ENCODE measurements around the gene PLCB3. TPM values are rescaled to one million over a fixed set of nuclear protein-coding genes. Genes with fewer than 3 reads are reported as not detected.
"Not testable (repeated sequence)": the region's sequence is repeated elsewhere in the genome, so short reads cannot be mapped to it uniquely, and the experiment has no call there.

Gene PLCB3
- total RNA-seq, 1 donor from 2014 or later: 66.6 TPM

DNA sequence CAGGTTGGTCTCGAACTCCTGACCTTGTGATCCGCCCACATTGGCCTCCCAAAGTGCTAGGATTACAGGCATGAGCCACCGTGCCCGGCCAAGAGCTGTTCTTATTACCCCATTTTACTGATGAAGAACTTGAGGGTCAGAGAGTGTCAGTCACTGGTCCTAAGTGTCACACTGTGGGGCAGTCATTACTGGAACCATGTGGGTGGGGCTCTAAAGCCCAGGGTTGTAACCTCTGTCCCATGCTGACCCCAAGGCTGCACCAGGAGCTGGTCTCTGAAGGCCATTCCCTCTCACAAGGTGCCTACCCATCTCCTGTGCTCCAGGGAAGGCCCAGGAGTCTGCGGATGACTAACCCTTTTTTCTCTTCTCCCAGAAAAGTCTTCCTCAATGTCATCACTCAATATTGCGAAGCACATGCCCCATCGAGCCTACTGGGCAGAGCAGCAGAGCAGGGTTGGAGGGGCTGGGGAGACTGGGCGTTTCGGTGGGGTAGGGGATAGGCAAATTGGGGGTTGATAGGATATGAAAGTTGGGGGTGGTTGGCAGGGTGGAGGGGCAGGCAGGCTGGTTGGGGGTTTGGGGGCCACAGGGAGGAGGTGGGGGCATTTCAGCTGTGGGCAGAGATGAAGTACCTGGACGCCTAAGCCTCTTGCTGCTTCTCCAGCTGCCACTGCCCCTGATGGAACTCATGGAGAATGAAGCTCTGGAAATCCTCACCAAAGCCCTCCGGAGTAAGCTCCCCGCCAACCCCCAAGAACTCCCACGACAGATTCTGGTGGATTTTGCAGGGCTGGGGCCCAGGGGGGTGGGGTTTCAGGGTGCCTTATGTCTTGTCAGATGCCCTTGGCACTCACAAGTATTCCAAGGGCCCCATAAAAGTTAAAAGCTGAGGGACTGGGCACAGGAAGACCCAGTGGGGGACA lies 52.0 kb downstream of the PLCB3 start:
- no peak for DNase-seq (ENCODE audit: low read depth, low spot score)

DNA sequence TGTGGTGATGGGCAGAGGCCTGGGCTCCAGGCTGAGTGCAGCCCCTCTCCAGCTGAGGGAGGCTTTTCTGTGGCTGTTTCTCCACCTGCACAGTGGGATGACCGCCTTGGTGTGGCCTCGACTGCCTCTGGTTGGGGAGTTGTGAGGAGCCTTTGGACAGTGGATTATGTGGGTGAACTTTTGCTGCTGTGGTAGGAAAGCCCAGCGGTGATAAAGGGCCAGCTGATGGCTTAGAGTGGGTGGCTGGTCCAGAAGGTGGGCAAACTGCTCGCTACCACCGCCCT lies 52.6 kb downstream of the PLCB3 start:
- no peak for DNase-seq (ENCODE audit: low read depth, low spot score)

GRCh38 chr11:64304316-64305072 lies 53.2 kb downstream of the PLCB3 start:
- DNase-seq (ENCODE audit: low read depth, low spot score): no peak

DNA sequence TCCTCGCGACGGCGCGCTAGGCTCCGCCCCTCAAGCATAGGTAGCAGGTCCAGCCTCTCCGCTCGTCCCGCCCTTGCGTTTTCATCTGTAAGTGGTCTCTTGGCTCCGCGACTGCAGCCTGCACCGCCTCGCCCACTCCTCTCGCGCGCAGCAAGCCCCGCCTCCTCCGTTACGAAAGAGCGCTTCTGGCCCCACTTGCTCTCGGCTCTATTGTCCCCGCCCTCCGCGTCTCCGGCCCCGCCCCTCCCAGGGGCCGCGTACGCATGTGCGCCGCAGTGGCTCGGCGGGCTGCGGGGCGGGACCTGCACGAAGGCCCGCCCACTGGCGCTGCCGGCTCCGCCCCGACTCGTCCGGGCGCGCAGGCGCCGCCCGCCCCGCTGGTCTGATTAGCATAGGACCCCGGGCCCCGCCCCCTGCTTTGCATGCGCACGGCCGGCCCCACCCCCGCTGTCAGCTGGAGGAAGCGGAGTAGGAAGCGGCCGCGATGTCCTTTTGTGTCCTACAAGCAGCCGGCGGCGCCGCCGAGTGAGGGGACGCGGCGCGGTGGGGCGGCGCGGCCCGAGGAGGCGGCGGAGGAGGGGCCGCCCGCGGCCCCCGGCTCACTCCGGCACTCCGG lies 53.9 kb downstream of the PLCB3 start, which contains the start of gene ESRRA:
Gene ESRRA (plus strand): TSS at position 450 of the 616 bp plus-strand sequence. CDS start 1,656 bp downstream, outside the sequence.
- DNase-seq (ENCODE audit: low read depth, low spot score): peak; percentile 88

DNA sequence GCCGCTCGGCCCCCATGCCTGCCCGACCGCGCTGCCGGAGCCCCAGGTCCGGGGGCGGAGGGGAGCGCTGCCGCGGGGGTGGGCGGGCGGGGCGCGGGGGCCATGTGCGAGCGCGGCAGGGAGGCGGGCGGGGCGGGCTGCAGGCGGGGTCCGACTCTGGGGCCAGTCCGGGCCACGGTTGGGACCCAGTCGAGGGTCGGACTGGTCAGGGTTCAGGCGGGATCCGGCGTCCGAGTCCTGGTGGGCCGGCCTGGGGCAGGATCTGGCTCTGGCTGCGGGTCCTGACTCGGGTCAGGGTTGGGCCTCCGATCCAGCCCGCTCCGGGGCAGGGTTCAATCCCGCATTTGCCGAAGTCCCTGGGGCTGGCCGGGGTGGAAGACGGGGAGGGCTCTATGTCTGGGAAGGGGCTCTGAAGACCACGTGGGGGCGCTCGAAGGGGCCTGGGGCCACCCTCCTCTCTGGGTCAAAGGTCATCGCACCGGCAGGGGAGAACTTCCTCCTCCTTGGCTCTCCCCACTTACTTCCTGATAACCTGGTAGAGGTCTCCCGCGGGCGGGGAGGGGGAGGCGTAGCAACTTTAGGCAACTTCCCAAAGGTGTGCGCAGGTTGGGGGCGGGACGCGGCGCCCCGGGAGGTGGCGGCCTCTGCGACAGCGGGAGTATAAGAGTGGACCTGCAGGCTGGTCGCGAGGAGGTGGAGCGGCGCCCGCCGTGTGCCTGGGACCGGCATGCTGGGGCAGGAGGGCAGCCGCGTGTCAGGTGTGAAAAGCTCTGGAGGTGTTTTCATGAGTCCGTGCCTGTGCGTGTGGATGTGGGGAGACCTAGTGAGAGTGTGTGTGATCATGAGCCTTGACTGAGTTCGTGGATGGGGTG lies 54.6 kb downstream of the PLCB3 start:
- DNase-seq (ENCODE audit: low read depth, low spot score): no peak

GRCh38 chr11:64306563-64306875 lies 55.2 kb downstream of the PLCB3 start:
- DNase-seq (ENCODE audit: low read depth, low spot score): no peak

- no peak for DNase-seq (ENCODE audit: low read depth, low spot score)
Observed at GRCh38 chr11:64306876-64307622, 55.7 kb downstream of the PLCB3 start.

DNA sequence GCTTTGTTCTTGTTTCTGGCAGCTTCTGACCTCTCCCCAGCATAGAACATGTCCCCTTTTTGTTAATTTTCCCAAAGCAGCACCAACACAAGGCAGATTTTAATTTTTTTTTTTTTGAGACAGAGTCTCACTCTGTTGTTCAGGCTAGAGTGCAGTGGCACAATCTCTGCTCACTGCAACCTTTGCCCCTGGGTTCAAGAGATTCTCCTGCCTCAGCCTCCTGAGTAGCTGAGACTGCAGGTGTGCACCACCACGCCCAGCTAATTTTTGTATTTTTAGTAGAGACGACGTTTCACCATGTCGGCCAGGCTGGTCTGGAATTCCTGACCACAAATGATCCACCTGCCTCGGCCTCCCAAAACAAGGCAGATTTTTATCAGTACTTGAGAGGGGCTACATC lies 56.5 kb downstream of the PLCB3 start:
- DNase-seq (ENCODE audit: low read depth, low spot score): not testable (repeated sequence)

GRCh38 chr11:64312947-64313346 lies 61.6 kb downstream of the PLCB3 start:
- DNase-seq (ENCODE audit: low read depth, low spot score): no peak

DNA sequence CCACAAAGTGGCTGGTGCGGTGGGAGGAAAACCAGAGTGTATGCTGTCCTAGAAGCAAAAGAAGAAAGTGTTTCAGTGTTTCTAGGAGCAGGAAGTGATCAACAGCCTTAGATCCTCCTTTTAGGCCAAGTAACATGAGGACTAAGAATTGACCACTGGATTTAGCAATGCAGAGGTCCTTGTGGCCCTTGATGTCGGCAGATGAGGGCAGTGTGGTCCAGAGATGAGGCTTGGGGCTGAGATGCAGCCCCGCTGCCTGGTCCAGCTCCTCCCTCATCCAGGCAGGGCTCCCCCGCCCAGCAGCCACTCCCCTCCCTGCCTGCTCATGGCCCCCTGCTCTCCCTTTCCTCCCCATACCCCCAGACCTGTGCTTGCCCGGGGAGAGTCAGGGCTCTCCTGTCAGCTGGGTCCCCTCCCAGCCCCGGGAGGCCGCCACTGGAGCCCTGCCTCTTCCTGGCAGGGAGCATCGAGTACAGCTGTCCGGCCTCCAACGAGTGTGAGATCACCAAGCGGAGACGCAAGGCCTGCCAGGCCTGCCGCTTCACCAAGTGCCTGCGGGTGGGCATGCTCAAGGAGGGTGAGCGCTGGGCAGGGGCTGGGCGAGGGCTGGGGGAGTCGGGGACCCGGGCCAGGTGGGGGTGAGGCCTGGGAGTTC lies 62.3 kb downstream of the PLCB3 start:
- no peak for DNase-seq (ENCODE audit: low read depth, low spot score)

DNA sequence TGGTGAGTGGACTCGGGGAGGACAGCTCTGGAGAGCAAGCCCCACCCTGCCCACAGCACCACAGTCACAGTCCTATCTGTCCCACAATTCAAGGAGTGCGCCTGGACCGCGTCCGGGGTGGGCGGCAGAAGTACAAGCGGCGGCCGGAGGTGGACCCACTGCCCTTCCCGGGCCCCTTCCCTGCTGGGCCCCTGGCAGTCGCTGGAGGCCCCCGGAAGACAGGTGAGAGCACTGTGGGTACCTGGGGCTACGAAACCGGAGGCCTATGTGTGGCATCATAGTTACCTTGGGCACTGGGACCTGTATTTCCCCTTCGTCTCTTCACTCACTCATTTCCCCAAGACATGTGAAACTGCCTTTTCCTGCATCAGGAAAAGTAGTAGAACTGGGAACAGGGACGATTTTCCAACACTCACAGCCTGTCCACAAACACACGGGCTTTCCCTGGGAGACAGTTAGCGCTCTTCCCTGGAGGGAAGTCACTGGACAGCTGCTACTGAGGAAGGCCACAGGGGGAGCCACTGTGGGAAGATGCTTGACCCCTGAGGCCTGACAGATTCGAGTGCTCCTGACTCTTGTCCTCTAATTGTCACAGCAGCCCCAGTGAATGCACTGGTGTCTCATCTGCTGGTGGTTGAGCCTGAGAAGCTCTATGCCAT lies 62.9 kb downstream of the PLCB3 start:
- no peak for DNase-seq (ENCODE audit: low read depth, low spot score)

DNA sequence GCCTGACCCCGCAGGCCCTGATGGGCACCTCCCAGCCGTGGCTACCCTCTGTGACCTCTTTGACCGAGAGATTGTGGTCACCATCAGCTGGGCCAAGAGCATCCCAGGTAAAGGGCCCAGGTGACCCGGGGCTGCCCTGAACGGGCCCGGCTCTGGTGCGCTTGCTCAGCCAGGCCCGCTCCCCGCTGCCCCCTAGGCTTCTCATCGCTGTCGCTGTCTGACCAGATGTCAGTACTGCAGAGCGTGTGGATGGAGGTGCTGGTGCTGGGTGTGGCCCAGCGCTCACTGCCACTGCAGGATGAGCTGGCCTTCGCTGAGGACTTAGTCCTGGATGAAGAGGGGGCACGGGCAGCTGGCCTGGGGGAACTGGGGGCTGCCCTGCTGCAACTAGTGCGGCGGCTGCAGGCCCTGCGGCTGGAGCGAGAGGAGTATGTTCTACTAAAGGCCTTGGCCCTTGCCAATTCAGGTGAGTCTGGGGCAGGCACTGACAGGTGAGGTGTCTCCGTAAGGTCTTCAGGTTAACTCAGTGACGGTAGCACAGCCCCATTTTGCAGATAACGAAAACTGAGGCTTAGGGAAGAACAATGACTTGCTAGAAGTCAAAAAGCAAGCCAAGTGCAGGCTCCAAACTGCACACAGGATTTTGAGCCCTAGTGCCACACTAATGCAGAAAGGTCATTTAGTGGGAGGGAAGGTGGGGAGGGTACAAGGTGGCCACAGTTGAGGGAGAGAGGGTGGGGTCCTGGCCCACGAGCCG lies 63.7 kb downstream of the PLCB3 start:
- DNase-seq (ENCODE audit: low read depth, low spot score): no peak

DNA sequence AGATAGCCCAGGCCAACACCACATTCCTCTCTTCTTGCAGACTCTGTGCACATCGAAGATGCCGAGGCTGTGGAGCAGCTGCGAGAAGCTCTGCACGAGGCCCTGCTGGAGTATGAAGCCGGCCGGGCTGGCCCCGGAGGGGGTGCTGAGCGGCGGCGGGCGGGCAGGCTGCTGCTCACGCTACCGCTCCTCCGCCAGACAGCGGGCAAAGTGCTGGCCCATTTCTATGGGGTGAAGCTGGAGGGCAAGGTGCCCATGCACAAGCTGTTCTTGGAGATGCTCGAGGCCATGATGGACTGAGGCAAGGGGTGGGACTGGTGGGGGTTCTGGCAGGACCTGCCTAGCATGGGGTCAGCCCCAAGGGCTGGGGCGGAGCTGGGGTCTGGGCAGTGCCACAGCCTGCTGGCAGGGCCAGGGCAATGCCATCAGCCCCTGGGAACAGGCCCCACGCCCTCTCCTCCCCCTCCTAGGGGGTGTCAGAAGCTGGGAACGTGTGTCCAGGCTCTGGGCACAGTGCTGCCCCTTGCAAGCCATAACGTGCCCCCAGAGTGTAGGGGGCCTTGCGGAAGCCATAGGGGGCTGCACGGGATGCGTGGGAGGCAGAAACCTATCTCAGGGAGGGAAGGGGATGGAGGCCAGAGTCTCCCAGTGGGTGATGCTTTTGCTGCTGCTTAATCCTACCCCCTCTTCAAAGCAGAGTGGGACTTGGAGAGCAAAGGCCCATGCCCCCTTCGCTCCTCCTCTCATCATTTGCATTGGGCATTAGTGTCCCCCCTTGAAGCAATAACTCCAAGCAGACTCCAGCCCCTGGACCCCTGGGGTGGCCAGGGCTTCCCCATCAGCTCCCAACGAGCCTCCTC lies 64.6 kb downstream of the PLCB3 start:
- DNase-seq (ENCODE audit: low read depth, low spot score): not testable (repeated sequence)

GRCh38 chr11:64316672-64317324 lies 65.5 kb downstream of the PLCB3 start:
- no peak for DNase-seq (ENCODE audit: low read depth, low spot score)

DNA sequence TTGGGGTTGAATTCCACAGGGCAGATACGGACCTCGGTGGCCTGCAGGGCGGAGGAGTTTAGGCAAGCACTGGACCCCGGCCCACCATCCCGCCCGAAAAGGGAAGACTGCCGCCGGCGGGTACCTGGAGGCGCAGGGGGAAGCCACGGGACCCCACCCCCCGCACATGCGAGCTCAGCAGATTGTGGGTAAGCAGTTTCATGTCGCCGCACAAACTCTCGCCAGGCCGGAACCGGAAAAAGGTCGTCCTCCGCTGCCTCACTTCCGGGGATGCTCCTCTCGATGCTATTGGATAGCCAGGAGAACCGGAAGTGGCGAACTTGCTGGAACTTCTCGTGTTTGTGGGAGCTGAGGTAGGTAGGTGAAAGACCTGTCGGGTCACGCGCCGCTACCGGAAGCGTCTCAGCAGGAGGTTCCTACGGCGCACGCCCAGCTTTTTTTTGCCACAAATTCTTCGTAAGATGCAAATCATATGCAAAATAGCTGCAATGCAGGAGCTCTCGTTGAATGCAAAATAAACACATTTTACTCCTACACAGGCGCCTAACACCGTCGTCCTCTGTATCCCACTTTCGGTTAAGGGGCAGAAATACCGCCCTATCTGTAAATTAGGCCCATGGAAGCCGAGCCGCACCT lies 66.1 kb downstream of the PLCB3 start, which contains the start of gene TRMT112:
Gene TRMT112 (minus strand): TSS at position 235 of the 636 bp plus-strand sequence. CDS start 33 bp downstream, at position 202.
- DNase-seq (ENCODE audit: low read depth, low spot score): peak; percentile 82

DNA sequence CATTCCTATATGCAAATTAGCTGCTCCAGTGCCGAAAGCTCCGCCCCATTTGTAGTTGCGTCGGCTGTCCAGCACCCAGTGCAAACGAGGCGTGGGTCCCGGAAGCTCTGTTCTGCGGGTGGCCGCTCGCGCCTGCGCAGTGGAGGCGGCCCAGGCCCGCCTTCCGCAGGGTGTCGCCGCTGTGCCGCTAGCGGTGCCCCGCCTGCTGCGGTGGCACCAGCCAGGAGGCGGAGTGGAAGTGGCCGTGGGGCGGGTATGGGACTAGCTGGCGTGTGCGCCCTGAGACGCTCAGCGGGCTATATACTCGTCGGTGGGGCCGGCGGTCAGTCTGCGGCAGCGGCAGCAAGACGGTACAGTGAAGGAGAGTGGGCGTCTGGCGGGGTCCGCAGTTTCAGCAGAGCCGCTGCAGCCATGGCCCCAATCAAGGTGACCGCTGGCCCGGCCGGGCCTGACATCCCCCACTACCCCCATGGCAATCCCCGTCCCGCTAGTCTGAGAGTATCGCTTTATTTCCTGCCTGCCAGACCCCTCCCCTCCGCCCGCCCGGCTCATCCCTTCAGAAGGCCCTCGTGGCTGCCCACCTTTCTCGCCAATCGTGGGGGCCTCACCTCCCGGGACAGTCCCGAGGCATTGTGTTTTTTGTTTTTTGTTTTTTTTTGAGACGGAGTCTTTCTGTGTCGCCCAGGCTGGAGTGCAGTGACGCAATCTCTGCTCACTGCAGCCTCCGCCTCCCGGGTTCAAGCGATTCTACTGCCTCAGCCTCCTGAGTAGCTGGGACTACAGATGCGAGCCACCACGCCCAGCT lies 66.8 kb downstream of the PLCB3 start, which contains the start of gene PRDX5:
Gene PRDX5 (plus strand): TSS at position 161 of the 805 bp plus-strand sequence. CDS start 95 bp downstream, at position 256.
- peak; percentile 74 for DNase-seq (ENCODE audit: low read depth, low spot score)

Measured in pulmonary artery endothelial cell (primary cell).